PC-9 (cell line): ENCODE measurements around the gene HEBP2. TPM values are rescaled to one million over a fixed set of nuclear protein-coding genes. Genes with fewer than 3 reads are reported as not detected.

Experiments
- BruUV-seq: library from RNA; stranded (reverse); fragments of 400-500 nt; replicated peaks from 2 replicates; lab custom pipeline; 2021; lab: Mats Ljungman, UMichigan
- CTCF ChIA-PET: fragments of 300-600 bp; sonication (Branson Sonifier 250); formaldehyde crosslinking; loops from one replicate; lab custom pipeline; 2022; ENCODE audit warnings: antibody characterized with exemption; lab: Charles Lee
- POLR2A ChIA-PET: fragments of 300-600 bp; sonication (Branson Sonifier 250); formaldehyde crosslinking; loops from one replicate; lab custom pipeline; 2022; ENCODE audit warnings: antibody characterized with exemption; ENCODE audit not compliant: unreplicated experiment; lab: Charles Lee
- DNase-seq, 2 experiments: peaks; one replicate each; pipeline versions ENCODE4 v3.0.0 to v3.0.0-alpha.2; 2015 to 2022; ENCODE audit warnings: mixed read lengths in 1 of 2
- H2AFZ ChIP-seq: fragments of 200-600 bp; sonication (generic); 2 replicates; pipeline ENCODE4 v1.8.1; 2017; ENCODE audit warnings: antibody characterized with exemption
- H3F3A ChIP-seq: fragments of 200-600 bp; sonication (generic); 2 replicates; pipeline ENCODE4 v1.8.1; 2017; ENCODE audit warnings: antibody characterized with exemption, mild to moderate bottlenecking, low read depth; ENCODE audit not compliant: insufficient read depth
- H3K27ac ChIP-seq: fragments of 200-600 bp; sonication (generic); 2 replicates; pipeline ENCODE4 v1.6.1; 2016; ENCODE audit warnings: mixed run types
- H3K27me3 ChIP-seq: fragments of 200-600 bp; sonication (generic); 2 replicates; pipeline ENCODE4 v1.6.1; 2016; ENCODE audit warnings: low read depth, mixed run types; ENCODE audit not compliant: insufficient read depth
- H3K36me3 ChIP-seq: fragments of 200-600 bp; sonication (generic); 2 replicates; pipeline ENCODE4 v1.6.1; 2016; ENCODE audit warnings: low read depth, mixed run types
- H3K4me1 ChIP-seq: fragments of 200-600 bp; sonication (generic); replicated peaks from 2 replicates; pipeline ENCODE4 v1.6.1; 2016; ENCODE audit warnings: mixed run types; ENCODE audit not compliant: insufficient read depth
- H3K4me2 ChIP-seq: fragments of 200-600 bp; sonication (generic); 2 replicates; pipeline ENCODE4 v1.6.1; 2017; ENCODE audit warnings: mixed run types
- H3K4me3 ChIP-seq: fragments of 200-600 bp; sonication (generic); 2 replicates; pipeline ENCODE4 v1.6.1; 2016; ENCODE audit warnings: mixed run types
- H3K79me2 ChIP-seq: fragments of 200-600 bp; sonication (generic); 2 replicates; pipeline ENCODE4 v1.6.1; 2017; ENCODE audit warnings: low read depth, mixed run types
- H3K9me2 ChIP-seq: fragments of 200-600 bp; sonication (generic); 2 replicates; pipeline ENCODE4 v1.8.1; 2017; ENCODE audit warnings: mild to moderate bottlenecking; ENCODE audit not compliant: insufficient read depth
- H3K9me3 ChIP-seq: fragments of 200-600 bp; sonication (generic); 2 replicates; pipeline ENCODE4 v1.8.1; 2016; ENCODE audit warnings: low read depth; ENCODE audit not compliant: insufficient read depth
- H4K20me1 ChIP-seq: fragments of 200-600 bp; sonication (generic); 2 replicates; pipeline ENCODE4 v1.8.1; 2017; ENCODE audit not compliant: insufficient read depth
- CTCF ChIP-seq: fragments of 200-600 bp; sonication (generic); conservative IDR thresholded peaks from 2 replicates; pipeline ENCODE4 v1.6.1; 2017; ENCODE audit warnings: mixed run types, antibody characterized with exemption, mild to moderate bottlenecking, moderate library complexity
- EZH2 ChIP-seq: fragments of 200-600 bp; sonication (generic); IDR thresholded peaks from 2 replicates; pipeline ENCODE4 v1.8.0; 2017; ENCODE audit warnings: antibody characterized with exemption, low read depth
- intact Hi-C: fragments of 100-400 bp; cut with micrococcal nuclease; formaldehyde crosslinking; loops from one replicate; pipeline ENCODE4 v1.10.0; 2022; ENCODE audit not compliant: unreplicated experiment
- total RNA-seq: library from RNA; stranded (reverse); gene quantifications from 2 replicates; pipeline ENCODE4 v1.2.3, GENCODE V29; 2021

Gene HEBP2
- total RNA-seq, 1 experiment from 2014 or later = 41.0 TPM

- H2AFZ ChIP-seq = no peak overlapping the region
- CTCF ChIA-PET = no interaction called here
- TF ChIP-seq EZH2 = no peak
- no peak for TF ChIP-seq CTCF
These were observed 7.3 kb upstream of the HEBP2 start for GRCh38 chr6:138396709-138397108.

GRCh38 chr6:138397128-138398122, 6.6 kb upstream of the HEBP2 start:
- Histone ChIP-seq H3K79me2 (no peaks in the 10 kb centered on the region), H3K4me2 (no peak overlapping the region), H3K36me3 (no peaks in the 10 kb centered on the region), H3K9me3 (no peaks in the 10 kb centered on the region), H3K4me3 (no peak overlapping the region), H3K9me2 (no peaks in the 10 kb centered on the region), H3K27ac (no peak overlapping the region), H4K20me1 (no peaks in the 10 kb centered on the region), H3F3A (no peaks in the 10 kb centered on the region), H2AFZ (no peak overlapping the region), H3K27me3 (no peaks in the 10 kb centered on the region), H3K4me1 (0 out of 2 replicates have a peak, but pooled peaks cover 6% of the 10 kb centered on the region)
- DNase-seq = no peak
- ChIA-PET CTCF (no interaction called here), POLR2A (no interaction called here)
- intact Hi-C loops = no loop called here
- BruUV-seq = no TSS peak
- no peak for TF ChIP-seq EZH2
- no peak for TF ChIP-seq CTCF

More at GRCh38 chr6:138396709-138397108, 7.3 kb upstream of the HEBP2 start:
- Histone ChIP-seq H3F3A (no peaks in the 10 kb centered on the region), H3K4me3 (no peak overlapping the region), H3K79me2 (no peaks in the 10 kb centered on the region), H3K27me3 (no peaks in the 10 kb centered on the region), H3K36me3 (no peaks in the 10 kb centered on the region), H3K4me2 (no peak overlapping the region), H3K9me2 (no peaks in the 10 kb centered on the region), H4K20me1 (no peaks in the 10 kb centered on the region), H3K27ac (no peak overlapping the region), H3K9me3 (no peaks in the 10 kb centered on the region), H3K4me1 (0 out of 2 replicates have a peak, but pooled peaks cover 6% of the 10 kb centered on the region)
- POLR2A ChIA-PET = no interaction called here
- intact Hi-C loops = no loop called here
- no peak for DNase-seq
- no TSS peak for BruUV-seq

GRCh38 chr6:138400326-138400725, 3.7 kb upstream of the HEBP2 start:
- no peak overlapping the region for H2AFZ ChIP-seq
- TF ChIP-seq EZH2 = no peak
- TF ChIP-seq CTCF = no peak
- H3K9me3 ChIP-seq = no peaks in the 10 kb centered on the region
- H3K9me2 ChIP-seq = no peaks in the 10 kb centered on the region
- BruUV-seq = no TSS peak
- ChIA-PET CTCF (no interaction called here), POLR2A (no interaction called here)
- peaks cover 1% of the 10 kb centered on the region; the same call in 1 of the 2 replicates for H3K36me3 ChIP-seq
- peaks cover 16% of the 10 kb centered on the region for H3K4me1 ChIP-seq
- peaks cover 9% of the 10 kb centered on the region for H3K79me2 ChIP-seq
- H3K4me3 ChIP-seq = no peak overlapping the region
- H3K27ac ChIP-seq = no peak overlapping the region
- H3K4me2 ChIP-seq = no peak overlapping the region
- no peaks in the 10 kb centered on the region for H4K20me1 ChIP-seq
- no peaks in the 10 kb centered on the region for H3K27me3 ChIP-seq
- intact Hi-C loops = loop anchor here (5.0 kb wide), 1 partner anchor 238 kb away; the partner anchor contains the start of gene ARFGEF3
- no peak for DNase-seq
- no peaks in the 10 kb centered on the region for H3F3A ChIP-seq
